Fibroblast of lung (primary cell): Measurements from ENCODE around the gene NR2E1.

Experiments used
- CTCF ChIP-seq, 2 donors: IDR thresholded peaks in 1 of 2; conservative IDR thresholded peaks in 1 of 2; 1 replicate in 1 of 2; 2 replicates in 1 of 2; pipeline ENCODE4 v1.5.1; 2011 to 2012; ENCODE audit warnings: low read length in 2 of 2, control low read depth in 1 of 2, inconsistent platforms in 1 of 2, low read depth in 1 of 2, mild to moderate bottlenecking in 1 of 2
- EZH2 ChIP-seq: IDR thresholded peaks from 2 replicates; pipeline ENCODE4 v1.5.1; 2012; ENCODE audit warnings: low read length, control low read depth, mild to moderate bottlenecking; ENCODE audit errors: missing control alignments

DNA sequence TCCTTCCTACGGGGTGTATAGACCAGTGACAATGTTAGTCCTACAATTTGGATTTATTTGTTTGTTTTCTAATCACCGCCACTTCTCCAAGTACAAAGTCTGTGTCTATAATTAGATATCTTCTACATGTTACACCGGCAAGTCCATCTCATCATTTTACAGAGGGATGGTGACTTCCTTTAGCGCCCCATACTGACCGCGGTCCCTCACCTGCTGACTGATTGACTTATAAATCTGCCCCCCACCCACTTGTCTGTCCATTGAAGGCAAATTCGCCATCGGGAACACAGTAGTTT lies 8.9 kb upstream of the NR2E1 start:
- TF ChIP-seq CTCF (conservative IDR thresholded peaks at IDR 0.05 in 1 of 2, IDR thresholded peaks at IDR 0.05 in 1 of 2; ENCODE audit: low read depth in 1 of 2, low read length in 2 of 2), result no peak
- peak; percentile 31 for TF ChIP-seq EZH2
